HG02610 (cell line): Measurements from ENCODE around the gene MTX1.
"Not testable (repeated sequence)": the region's sequence is repeated elsewhere in the genome, so short reads cannot be mapped to it uniquely, and the experiment has no call there.

ENCODE experiments used
- ATAC-seq: cut with Tn5 transposase; IDR thresholded peaks from one replicate; pipeline ENCODE4 v1.9.1; 2021; ENCODE audit warnings: mild to moderate bottlenecking, moderate library complexity; ENCODE audit not compliant: unreplicated experiment

Gene MTX1

DNA sequence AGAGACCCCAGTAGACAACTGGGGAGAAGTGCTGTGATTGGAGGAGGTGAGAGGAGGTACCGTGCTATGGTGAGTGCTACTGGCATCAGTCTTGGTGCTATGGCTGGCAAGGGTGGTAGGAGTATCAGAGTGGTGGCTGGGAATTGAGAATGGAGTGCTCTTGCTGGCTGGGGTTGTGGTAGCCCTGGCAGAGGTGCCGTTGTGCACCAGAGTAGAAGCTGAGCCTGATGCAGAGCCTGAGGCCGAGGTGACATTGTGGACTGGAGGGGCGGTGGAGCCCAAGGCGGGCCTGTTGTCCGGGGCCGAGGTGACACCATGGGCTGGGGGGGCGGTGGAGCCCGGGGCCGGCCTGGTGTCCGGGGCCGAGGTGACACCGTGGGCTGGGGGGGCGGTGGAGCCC lies 20.2 kb upstream of the MTX1 start:
- no peak for ATAC-seq

DNA sequence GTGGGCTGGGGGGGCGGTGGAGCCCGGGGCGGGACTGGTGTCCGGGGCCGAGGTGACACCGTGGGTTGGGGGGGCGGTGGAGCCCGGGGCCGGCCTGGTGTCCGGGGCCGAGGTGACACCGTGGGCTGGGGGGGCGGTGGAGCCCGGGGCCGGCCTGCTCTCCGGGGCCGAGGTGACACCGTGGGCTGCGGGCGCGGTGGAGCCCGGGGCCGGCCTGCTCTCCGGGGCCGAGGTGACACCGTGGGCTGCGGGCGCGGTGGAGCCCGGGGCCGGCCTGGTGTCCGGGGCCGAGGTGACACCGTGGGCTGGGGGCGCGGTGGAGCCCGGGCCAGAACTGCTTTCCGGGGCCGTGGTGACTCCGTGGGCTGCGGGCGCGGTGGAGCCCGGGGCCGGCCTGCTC lies 18.6 kb upstream of the MTX1 start:
- ATAC-seq: not testable (repeated sequence)

DNA sequence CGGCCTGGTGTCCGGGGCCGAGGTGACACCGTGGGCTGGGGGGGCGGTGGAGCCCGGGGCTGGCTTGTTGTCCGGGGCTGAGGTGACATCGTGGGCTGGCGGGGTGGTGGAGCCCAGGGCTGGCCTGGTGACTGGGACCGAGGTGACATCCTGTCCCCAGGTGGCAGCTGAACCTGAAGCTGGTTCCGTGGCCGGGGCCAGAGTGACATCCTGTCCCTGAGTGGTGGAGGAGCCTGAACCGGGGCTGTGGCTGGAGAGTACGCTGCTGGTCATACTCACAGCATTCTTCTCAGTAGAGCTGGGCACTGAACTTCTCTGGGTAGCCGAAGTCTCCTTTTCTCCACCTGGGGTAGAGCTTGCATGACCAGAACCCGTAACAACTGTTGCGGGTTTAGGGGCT lies 16.6 kb upstream of the MTX1 start:
- ATAC-seq: no peak

DNA sequence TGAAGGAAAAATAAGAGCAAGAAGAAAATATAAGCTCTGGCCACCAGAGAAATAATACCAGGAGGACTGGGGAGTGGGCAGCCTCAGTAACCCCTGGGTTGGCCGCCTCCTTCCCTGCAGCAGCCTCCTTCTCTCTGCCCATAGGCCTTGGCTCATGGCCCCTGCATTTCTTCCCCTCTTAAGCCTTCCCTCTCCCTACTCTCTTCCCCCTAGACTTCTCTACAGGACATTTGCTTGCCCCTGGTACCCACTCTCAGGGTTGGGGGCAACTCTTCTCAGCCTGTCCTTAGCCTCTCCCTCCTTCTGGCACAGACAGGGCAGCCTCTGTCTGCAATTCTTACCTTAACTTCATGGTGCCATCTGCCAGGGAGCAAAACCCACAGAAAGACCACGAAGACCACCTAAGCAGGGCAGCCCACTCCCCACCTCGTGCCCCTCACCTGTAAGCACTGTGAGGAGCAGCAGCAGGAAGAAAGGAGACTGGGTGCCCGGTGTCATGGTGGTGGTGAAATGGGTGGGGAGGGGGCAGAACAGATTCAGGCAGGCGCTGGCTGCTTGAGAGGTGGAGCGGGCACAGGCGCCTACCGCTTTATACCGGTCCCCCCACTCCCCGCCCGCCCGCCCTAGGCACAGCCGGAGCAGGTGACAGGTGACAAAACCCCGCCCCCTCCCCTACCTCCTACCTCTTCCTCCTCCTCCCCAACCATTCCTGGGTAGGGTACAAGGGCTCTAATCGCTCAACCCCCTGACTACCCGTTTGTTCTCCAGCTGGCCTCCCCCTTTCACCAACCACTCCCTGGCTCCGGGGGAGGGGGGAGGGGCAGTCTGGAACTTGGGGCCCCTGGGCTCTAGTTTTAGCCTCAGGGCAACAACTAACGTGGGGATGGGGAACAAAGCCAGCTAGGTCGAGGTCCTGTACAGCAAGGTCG lies 15.9 kb upstream of the MTX1 start:
- ATAC-seq: no peak

DNA sequence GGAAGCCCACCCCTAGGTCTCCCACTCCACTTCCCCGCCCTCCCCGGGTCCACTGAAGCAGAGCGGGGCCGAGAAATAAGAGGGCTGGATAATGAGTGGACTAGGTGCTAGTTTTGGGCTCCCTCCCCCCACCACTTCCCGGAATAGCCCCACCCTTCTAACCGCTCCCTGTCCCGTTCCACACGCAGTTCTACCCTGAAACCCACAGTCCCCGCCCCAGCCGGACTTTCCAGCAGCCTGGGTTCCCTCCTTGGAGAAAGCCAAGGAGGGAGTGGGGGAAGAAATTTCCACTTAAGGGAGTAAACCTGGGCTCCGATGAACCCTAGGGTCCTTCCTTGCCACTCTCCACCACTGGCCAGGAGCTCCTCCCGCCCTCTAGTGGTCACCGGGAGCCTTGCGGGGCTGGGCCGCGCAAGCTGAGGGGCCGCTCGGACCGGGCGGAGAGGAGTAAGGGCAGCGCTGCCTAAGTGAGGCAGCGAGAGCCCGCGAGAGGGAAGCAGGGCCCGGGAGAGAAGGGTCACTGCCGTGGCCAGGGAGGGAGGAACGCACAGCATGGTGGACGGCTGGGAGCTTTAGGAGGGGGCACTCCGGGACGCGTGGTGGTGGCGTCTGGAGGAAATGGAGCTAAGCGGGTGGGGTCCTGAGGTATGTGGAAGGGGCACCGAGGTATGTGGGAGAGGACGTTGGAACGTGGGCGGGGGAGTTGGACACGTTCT lies 15.1 kb upstream of the MTX1 start:
- ATAC-seq: peak; percentile 54

DNA sequence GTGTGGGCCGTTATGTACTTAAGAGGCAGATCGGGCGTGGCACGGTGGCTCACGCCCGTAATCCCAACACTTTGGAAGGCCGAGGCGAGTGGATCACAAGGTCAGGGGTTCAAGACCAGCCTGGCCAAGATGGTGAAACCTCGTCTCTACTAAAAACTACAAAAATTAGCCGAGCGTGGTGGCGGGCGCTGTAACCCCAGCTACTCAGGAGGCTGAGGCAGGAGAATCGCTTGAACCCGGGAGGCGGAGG lies 14.6 kb upstream of the MTX1 start:
- not testable (repeated sequence) for ATAC-seq

DNA sequence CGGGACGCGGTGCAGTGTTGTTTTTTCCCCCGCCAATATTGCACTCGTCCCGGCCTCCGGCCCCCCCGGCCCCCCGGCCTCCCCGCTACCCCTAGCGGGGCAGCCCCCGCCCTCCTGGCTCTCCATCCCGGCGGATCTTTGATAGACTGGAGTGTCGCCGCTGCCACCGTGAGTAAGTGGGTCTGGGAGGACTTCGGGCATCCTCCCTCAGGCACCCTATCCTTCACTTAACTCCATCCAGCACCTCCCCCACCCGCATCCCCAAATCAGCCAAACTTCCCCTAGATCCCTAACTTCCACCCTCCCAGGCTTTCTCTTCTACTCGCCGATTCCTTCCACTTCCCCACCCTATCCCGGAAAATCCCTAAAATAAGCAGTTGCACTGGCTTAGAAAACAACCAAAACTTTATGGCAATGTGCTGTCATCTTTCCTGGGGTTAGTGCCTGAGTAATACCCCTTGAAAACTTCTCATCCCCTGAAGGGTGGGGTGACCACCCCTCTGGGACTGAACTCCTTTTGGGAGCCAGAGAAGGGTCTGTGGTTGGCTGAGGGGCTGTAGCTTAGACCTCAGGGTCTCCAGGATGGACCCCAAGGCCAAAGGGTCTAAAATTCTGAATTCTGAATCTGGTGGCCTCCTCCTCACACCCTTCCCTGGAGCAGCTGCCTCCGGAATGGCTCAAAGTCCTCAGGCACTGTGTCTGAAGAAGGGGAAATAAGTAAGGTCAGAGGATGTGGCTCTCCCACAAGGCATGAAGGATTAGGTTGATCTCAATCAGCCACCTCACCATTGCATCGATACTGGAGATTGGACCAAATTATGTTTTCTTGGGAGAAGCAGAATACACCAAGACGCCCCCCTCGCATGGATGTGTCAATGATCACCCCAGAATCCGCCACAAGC lies 13.0 kb upstream of the MTX1 start:
- ATAC-seq: no peak

DNA sequence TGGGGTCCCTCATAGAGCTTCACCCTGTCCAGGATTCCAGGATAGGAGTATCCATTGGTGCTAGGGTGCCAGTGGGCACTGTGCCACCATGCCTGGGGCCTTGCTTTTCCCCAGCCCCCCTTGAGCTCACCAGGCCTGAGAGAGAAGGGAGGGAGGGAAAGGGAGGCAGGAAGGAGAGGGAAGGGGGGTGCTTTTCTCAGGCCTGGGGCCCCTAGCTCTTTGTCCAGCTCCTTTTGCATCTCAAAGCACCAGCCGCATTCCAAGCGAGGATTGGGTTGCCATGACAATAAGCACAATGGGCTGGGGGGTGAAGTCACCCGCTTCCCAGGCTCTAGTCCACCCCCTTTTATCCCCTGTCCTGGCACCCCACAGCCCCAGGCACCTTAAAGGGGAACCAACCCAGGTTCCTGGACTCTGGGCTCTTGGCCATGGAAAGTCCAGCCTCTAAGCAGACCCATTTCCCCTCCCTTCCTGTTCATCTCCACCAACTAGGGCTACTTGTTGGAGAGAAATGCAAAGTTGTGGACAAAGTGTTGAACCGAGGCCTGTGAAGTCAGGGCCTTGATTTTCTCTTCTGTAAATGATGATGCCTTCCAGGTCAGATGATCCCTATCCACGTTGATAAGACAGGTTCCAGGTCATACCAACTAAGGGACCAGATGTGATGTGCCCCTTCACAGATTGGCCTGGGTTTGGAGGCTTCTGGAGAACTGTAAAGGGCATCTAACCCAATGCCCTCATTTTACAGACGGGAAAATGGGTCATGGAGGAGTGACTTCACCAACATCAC lies 12.2 kb upstream of the MTX1 start:
- no peak for ATAC-seq

DNA sequence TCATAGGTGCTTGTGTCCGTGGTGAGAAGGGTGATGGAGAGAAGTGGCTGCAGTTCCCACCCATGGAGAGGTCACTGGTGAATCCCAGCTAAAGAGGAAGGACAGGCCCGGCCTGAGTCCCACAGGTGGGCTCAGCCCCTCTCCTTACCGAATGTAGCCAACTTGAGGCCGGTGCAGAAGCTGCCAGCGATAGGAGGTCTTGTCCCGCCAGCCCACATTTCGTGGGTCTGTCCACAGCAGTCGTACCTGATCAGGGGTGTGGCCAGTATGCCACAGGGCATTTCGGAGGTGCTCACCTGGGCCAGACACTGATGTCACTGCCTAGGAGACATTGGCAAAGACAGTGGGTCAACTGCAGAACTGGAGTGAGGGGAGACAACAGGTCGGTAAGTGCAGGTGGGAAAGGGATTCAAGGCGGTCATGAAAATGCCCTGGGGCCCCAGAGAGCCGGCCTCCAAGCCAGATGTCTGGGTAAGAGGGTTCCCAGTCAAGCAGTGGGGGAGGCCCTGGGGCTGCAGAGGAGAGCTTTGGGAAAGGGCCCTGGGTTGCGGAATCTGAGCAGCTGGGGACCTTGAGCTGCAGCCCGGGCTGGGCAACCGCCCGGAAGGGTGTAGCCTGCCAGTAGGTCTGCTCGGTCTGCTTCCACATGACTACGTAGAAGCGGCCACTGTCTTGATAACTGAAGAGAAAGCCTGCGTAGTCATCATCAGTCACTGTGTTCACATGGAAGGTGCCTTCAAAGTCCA lies 11.4 kb upstream of the MTX1 start:
- no peak for ATAC-seq

DNA sequence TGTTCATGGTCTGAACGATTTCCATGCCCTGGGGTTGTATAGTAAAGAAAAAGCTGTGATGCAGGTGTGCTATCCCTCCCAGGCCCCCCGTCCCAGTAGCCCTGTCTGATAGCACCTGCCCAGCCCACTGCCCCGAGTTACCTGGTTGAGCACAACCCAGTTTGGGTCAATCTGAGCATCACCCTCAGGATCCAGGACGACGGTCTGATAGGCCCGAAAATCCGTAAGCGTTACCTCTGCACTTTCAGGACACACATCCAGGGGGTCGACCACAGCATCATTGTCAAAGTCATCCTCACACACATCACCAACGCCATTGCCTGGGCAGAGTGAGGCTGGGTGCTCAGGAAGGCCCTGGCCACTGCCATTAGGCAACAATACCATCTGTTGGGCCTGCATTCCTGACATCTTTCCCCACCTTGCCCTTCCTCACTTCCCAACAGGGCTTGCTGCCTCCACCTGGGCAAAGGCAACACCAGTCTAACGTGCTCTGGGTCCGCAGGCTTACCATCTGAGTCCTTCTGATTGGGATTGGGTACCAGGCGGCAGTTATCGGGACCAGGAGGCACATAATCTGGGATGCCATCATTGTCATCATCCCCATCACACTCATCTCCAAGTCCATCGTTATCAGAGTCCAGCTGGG lies 10.5 kb upstream of the MTX1 start:
- ATAC-seq: no peak

DNA sequence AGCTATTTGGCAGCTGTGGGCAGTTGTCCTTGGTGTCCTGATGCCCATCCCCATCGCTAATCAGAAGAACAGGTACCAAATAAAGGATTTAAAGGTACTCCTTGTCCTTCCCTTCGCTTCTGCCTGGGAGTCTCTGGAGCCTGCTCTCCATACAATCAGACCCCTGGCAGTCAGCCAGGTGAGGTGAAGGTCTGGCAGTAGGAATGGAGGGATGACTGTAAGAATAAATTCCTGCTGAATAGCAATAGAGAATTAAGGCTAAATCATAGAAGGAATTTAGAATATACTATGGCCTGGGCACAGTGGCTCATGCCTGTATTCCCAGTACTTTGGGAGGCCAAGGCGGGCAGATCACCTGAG lies 10.0 kb upstream of the MTX1 start:
- no peak for ATAC-seq

DNA sequence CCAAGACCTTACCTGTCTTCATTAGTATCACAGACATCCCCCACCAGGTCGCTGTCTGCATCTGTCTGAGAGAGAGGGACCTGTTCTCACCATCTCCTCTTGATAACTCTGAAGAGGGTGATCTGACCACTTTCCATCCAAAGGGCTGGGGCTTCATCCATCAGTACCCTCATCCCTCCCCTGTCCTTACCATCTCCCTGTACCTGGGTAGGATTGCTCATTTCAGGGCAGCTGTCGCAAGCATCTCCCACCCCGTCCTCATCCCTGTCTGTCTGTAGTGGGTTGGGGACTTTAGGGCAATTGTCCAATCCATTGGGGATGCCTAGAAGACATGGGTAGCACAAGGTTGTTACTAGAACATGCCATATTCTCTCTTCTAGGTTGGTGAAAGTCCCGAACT lies 8.7 kb upstream of the MTX1 start:
- ATAC-seq: no peak

DNA sequence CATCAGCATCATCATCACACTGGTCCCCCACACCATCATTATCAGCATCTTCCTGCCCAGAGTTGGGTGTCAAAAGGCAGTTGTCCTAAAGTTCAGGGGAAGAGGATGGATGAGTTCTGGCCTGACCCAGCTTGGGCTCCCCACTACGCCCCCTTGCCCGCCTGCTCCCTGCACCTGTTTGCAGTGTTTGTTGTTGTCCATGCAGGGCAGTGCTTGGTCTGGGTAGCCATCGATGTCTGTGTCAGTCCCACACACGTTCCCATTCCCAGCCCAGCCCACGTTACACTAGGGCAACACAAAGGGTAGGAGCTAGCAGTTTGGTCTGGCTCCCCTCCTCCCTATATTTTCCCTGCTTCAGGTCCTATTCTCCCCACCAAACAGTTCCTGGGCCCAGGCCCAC lies 7.6 kb upstream of the MTX1 start:
- no peak for ATAC-seq

DNA sequence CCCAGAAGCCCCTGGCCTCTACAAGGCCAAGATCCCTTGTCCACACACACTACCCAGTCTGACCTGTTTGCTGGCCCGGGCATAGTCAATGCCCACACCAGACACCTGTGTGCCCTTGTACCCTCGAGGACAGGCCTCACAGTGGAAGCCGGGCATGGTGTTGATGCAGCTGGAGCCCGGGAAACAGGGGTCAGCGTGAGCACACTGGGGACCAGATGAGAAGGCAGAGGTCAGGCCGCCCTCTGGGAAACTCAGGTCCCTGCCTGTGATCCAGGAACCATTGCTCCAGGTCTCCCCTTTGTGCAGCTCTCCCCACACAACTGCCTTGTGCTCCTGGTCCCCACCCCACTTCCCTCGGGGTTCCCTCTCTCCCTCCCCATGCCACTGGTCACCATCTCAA lies 6.3 kb upstream of the MTX1 start:
- no peak for ATAC-seq

DNA sequence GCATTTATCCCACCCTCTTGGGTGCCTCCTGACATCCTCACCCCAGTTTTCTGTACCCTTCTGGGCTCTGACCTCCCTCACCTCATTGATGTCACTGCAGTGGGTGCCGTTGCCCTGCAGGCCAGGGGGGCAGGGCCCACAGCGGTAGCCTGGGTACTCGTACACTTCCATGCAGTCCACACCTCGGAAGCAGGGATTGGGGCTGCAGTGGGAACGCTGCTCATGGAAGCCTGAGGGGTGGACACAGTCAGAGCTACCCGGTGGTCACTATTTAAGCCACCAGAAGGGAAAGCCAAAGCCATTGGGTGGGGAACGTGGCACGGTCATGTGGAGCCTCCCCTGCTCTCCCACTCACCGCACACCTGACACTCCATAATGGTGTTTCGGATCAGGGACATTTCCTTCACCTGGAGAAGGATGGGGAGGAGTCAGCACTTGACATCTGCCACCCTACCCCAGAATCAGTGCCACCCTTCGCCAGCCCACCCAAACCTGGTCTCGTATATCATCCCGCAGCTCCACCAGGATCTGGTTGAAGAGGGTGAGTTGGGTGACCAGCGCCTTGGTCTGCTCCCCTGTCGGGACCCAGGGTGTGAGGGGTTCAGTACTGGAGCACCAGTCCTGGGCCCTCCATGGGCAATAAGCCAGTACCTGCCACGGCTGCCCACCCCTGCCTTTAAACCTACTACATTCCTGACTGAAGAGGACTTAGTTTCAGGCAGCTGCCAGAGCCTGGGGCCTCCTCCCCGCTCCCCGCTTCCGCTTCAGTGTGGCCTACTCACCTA lies 5.6 kb upstream of the MTX1 start:
- no peak for ATAC-seq

DNA sequence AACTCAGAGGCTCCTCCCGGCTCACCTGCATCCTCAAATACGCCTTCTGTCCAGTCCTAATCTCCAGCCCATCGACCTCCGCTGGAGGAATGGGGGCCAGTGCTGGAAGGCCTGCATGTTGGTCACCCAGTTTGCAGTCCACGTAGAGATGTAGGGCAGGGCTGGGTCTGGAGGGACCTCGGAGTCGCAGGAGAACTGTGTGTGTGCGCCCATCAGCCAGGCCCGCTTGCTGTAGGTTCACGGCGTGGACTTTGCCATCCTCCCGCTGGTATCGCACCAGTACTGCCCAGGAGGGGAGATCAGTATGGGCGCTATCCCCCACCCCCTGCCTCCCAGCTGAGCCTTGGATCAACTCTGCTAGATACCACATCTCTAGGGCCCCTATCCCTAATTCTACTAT lies 3.5 kb upstream of the MTX1 start:
- ATAC-seq: no peak

DNA sequence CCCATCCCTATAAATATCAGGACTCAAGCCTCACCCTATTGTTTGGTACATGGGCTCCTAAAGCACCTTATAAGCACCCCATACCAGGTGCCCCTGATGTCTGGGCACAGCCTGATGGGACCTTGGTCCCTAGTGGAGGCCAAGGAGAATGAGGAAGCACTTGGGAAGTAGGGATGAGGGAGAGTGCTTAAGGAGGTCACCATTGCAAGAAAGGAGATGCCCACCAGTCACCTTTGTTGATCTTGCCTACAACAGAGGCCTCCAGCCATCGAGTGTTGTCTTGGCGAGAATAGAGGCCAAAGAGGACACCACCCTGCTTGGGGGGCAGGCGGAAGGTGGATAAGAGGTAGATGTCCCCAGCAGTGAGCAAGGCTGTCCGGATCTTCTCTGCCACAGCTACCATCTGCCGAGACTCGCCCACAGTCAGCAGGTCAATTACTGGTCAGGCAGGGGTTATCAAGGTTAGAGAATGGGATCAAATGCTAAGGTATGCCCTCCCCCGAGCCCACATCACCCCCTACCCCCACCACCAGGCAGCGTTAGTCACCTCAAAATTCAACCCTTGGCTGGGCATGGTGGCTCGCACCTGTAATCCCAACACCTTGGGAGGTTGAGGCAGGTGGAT lies 2.4 kb upstream of the MTX1 start:
- no peak for ATAC-seq
